ENCODE data around the gene SLCO6A1.
"Not testable (repeated sequence)": the region's sequence is repeated elsewhere in the genome, so short reads cannot be mapped to it uniquely, and the experiment has no call there.

The SLCO6A1 gene

GRCh38 chr5:102498271-102499034 lies at the start of gene SLCO6A1:
Gene SLCO6A1, minus strand, starts transcription at chr5:102499001. Its CDS starts 157 bp downstream, at chr5:102498844.
- no peak for DNase-seq

GRCh38 chr5:102547141-102548035 lies 48.6 kb upstream of the SLCO6A1 start:
- no peak for DNase-seq

GRCh38 chr5:102545175-102545574 lies 46.4 kb upstream of the SLCO6A1 start:
- DNase-seq, result no peak

GRCh38 chr5:102542057-102542456 lies 43.3 kb upstream of the SLCO6A1 start:
- DNase-seq, result no peak

- DNase-seq, result no peak
These were observed 41.4 kb upstream of the SLCO6A1 start for GRCh38 chr5:102539996-102540728.

GRCh38 chr5:102539562-102539961 lies 40.8 kb upstream of the SLCO6A1 start:
- DNase-seq, result no peak

- DNase-seq, result no peak
These were observed 38.2 kb upstream of the SLCO6A1 start for GRCh38 chr5:102537011-102537410.

GRCh38 chr5:102536323-102536928 lies 37.6 kb upstream of the SLCO6A1 start:
- no peak for DNase-seq

GRCh38 chr5:102532123-102532522 lies 33.3 kb upstream of the SLCO6A1 start:
- DNase-seq, result no peak

- DNase-seq, result no peak
These were observed 32.7 kb upstream of the SLCO6A1 start for GRCh38 chr5:102531506-102531905.

GRCh38 chr5:102529447-102529846 lies 30.6 kb upstream of the SLCO6A1 start:
- DNase-seq, result no peak

- no peak for DNase-seq
These were observed 30.2 kb upstream of the SLCO6A1 start for GRCh38 chr5:102529031-102529430.

- no peak for DNase-seq
These were observed 29.8 kb upstream of the SLCO6A1 start for GRCh38 chr5:102528600-102528999.

GRCh38 chr5:102527547-102527946 lies 28.7 kb upstream of the SLCO6A1 start:
- DNase-seq, result no peak

- no peak for DNase-seq
These were observed 24.9 kb upstream of the SLCO6A1 start for GRCh38 chr5:102523541-102524175.

GRCh38 chr5:102511666-102512065 lies 12.9 kb upstream of the SLCO6A1 start:
- DNase-seq, result no peak

GRCh38 chr5:102491261-102491914 lies 7.4 kb downstream of the SLCO6A1 start:
- not testable (repeated sequence) for DNase-seq

GRCh38 chr5:102483736-102484135 lies 15.1 kb downstream of the SLCO6A1 start:
- DNase-seq, result no peak

GRCh38 chr5:102481054-102481715 lies 17.6 kb downstream of the SLCO6A1 start:
- no peak for DNase-seq

- DNase-seq, result no peak
These were observed 45.1 kb downstream of the SLCO6A1 start for GRCh38 chr5:102453716-102454115.

- DNase-seq, result no peak
These were observed 47.7 kb downstream of the SLCO6A1 start for GRCh38 chr5:102451082-102451481.

Measured in activated gamma-delta T cell treated with Interleukin-2 at 50 U/mL for 16 hours (primary cell).